Measurements from ENCODE around the gene SYNE2. TPM values are rescaled to one million over a fixed set of nuclear protein-coding genes. Genes with fewer than 3 reads are reported as not detected.

The SYNE2 gene
- total RNA-seq, 1 donor from 2014 or later: 105 TPM

DNA sequence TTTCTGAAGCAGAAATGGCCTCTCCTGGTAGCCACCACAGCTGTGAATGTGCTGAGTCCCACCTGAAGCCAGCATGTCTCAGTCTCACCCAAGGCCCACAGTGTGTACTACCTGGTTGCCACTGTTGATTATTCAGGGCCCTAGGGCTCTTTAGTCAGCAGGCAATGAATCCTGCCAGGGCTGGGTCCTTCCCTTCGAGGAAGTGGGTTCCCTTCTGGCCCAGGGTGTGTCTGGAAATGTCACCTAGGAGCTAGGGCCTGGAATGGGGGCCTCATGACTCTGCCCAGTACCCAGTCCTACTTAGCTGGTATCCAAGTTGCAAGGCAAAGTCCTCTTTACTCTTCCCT lies 207.4 kb downstream of the SYNE2 start:
- Mint-ChIP-seq H3K9me3 (no peaks in the 10 kb centered on the region), H3K36me3 (peaks cover 31% of the 10 kb centered on the region)

GRCh38 chr14:64060648-64061096 lies 207.9 kb downstream of the SYNE2 start:
- peaks cover 31% of the 10 kb centered on the region for H3K36me3 Mint-ChIP-seq
- no peak overlapping the region for H2AFZ ChIP-seq (replicated peaks)
- no peaks in the 10 kb centered on the region for H3K9me3 Mint-ChIP-seq
- H3K4me1 ChIP-seq: peaks cover 7% of the 10 kb centered on the region
- H3K9me3 ChIP-seq (ENCODE audit: low read depth): no peaks in the 10 kb centered on the region
- H3K27me3 Mint-ChIP-seq (ENCODE audit: insufficient read depth, low read depth): no peaks in the 10 kb centered on the region
- peak overlapping the region; percentile 30 for H3K4me2 ChIP-seq
- H3K27ac Mint-ChIP-seq: no peak overlapping the region
- H4K20me1 ChIP-seq (ENCODE audit: low read depth): no peaks in the 10 kb centered on the region
- H3K4me1 Mint-ChIP-seq: peaks cover 6% of the 10 kb centered on the region
- peak; percentile 78 for DNase-seq (ENCODE audit: low spot score)
- no peak overlapping the region for H3K4me3 ChIP-seq
- H3K27me3 ChIP-seq: no peaks in the 10 kb centered on the region
- no peaks in the 10 kb centered on the region for H3F3A ChIP-seq (ENCODE audit: low read depth)
- H3K4me3 Mint-ChIP-seq: no peak overlapping the region
- no peak overlapping the region for H3K27ac ChIP-seq
- H3K9ac ChIP-seq: no peak overlapping the region
- no peaks in the 10 kb centered on the region for H3K36me3 ChIP-seq
- TF ChIP-seq EZH2 (IDR thresholded peaks at IDR 0.05) (no peak), EZH2phosphoT487 (IDR thresholded peaks at IDR 0.05) (no peak)
- TF ChIP-seq, protein P1, sequence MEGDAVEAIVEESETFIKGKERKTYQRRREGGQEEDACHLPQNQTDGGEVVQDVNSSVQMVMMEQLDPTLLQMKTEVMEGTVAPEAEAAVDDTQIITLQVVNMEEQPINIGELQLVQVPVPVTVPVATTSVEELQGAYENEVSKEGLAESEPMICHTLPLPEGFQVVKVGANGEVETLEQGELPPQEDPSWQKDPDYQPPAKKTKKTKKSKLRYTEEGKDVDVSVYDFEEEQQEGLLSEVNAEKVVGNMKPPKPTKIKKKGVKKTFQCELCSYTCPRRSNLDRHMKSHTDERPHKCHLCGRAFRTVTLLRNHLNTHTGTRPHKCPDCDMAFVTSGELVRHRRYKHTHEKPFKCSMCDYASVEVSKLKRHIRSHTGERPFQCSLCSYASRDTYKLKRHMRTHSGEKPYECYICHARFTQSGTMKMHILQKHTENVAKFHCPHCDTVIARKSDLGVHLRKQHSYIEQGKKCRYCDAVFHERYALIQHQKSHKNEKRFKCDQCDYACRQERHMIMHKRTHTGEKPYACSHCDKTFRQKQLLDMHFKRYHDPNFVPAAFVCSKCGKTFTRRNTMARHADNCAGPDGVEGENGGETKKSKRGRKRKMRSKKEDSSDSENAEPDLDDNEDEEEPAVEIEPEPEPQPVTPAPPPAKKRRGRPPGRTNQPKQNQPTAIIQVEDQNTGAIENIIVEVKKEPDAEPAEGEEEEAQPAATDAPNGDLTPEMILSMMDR (IDR thresholded peaks at IDR 0.05): peak; percentile 60
- no peaks in the 10 kb centered on the region for H3K79me2 ChIP-seq (ENCODE audit: low read depth)

More for the DNA sequence above, 207.4 kb downstream of the SYNE2 start:
- H3K4me1 ChIP-seq: peaks cover 7% of the 10 kb centered on the region
- H2AFZ ChIP-seq (replicated peaks): no peak overlapping the region
- Mint-ChIP-seq H3K27me3 (ENCODE audit: insufficient read depth, low read depth) (no peaks in the 10 kb centered on the region), H3K4me1 (peaks cover 6% of the 10 kb centered on the region), H3K4me3 (no peak overlapping the region), H3K27ac (no peak overlapping the region)
- TF ChIP-seq EZH2phosphoT487 (IDR thresholded peaks at IDR 0.05) (no peak), EZH2 (IDR thresholded peaks at IDR 0.05) (no peak)
- TF ChIP-seq, protein P1 (IDR thresholded peaks at IDR 0.05): no peak
- H3K27me3 ChIP-seq: no peaks in the 10 kb centered on the region
- H3F3A ChIP-seq (ENCODE audit: low read depth): no peaks in the 10 kb centered on the region
- H3K79me2 ChIP-seq (ENCODE audit: low read depth): no peaks in the 10 kb centered on the region
- no peak overlapping the region for H3K27ac ChIP-seq
- no peak for DNase-seq (ENCODE audit: low spot score)
- no peaks in the 10 kb centered on the region for H4K20me1 ChIP-seq (ENCODE audit: low read depth)
- H3K9me3 ChIP-seq (ENCODE audit: low read depth): no peaks in the 10 kb centered on the region
- H3K9ac ChIP-seq: no peak overlapping the region
- no peaks in the 10 kb centered on the region for H3K36me3 ChIP-seq
- no peak overlapping the region for H3K4me3 ChIP-seq
- H3K4me2 ChIP-seq: no peak overlapping the region

DNA sequence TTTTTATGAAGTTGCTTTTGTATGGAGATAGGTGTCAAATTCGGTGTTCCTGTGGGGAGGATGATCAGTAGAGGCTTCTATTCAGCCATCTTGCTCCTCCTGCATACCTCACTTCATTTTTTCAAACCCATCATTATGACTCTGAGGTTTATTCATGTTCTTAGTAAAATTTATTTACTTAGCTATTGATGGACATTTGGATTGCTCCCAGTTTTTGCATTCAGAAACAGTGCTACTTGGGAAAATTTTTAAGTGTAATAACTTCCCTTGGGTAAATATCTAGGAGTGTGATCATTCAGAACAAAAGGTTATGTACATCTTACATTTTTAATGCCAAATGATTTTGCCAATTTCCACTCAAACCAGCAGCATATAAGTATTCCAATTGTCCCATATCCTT lies 208.3 kb downstream of the SYNE2 start:
- TF ChIP-seq EZH2 (IDR thresholded peaks at IDR 0.05) (no peak), EZH2phosphoT487 (IDR thresholded peaks at IDR 0.05) (no peak)
- TF ChIP-seq, protein P1 (IDR thresholded peaks at IDR 0.05): no peak
- Mint-ChIP-seq H3K27ac (no peak overlapping the region), H3K36me3 (peaks cover 27% of the 10 kb centered on the region), H3K27me3 (ENCODE audit: insufficient read depth, low read depth) (no peaks in the 10 kb centered on the region), H3K9me3 (no peaks in the 10 kb centered on the region), H3K4me3 (no peak overlapping the region), H3K4me1 (peaks cover 6% of the 10 kb centered on the region)
- Histone ChIP-seq H2AFZ (replicated peaks) (no peak overlapping the region), H3K9ac (no peak overlapping the region), H4K20me1 (ENCODE audit: low read depth) (peaks cover under 1% of the 10 kb centered on the region), H3K27ac (no peak overlapping the region), H3K4me3 (no peak overlapping the region), H3K27me3 (no peaks in the 10 kb centered on the region), H3K9me3 (ENCODE audit: low read depth) (no peaks in the 10 kb centered on the region), H3K4me2 (peak overlapping the region; percentile 30), H3F3A (ENCODE audit: low read depth) (no peaks in the 10 kb centered on the region), H3K79me2 (ENCODE audit: low read depth) (no peaks in the 10 kb centered on the region), H3K36me3 (no peaks in the 10 kb centered on the region), H3K4me1 (peaks cover 7% of the 10 kb centered on the region)
- no peak for DNase-seq (ENCODE audit: low spot score)

Data from neural progenitor cell (in vitro differentiated cells).